HepG2 (cell line): ENCODE results near the gene RTKN2. TPM values are rescaled to one million over a fixed set of nuclear protein-coding genes. Genes with fewer than 3 reads are reported as not detected.

Experiments used
- ATAC-seq: fragments of 200-7000 bp; cut with Tn5 transposase; 3 replicates; pipeline ENCODE4 v1.9.1; 2020; ENCODE audit warnings: mild to moderate bottlenecking, moderate library complexity
- BruUV-seq: library from RNA; stranded (reverse); fragments of 400-500 nt; replicated peaks from 2 replicates; lab custom pipeline; 2021; lab: Mats Ljungman, UMichigan
- CTCF ChIA-PET: fragments of 300-600 bp; formaldehyde crosslinking; extraction: SDS; loops from one replicate; lab custom pipeline; 2021; ENCODE audit warnings: low total read pairs, inconsistent platforms, low intra/inter-chr PET ratio; lab: Yijun Ruan, JAX
- POLR2A ChIA-PET: fragments of 350-600 bp; sonication (Branson Sonifier 250); formaldehyde crosslinking; loops from one replicate; lab custom pipeline; 2020; ENCODE audit warnings: antibody characterized with exemption, inconsistent platforms; lab: Yijun Ruan, JAX
- DNase-seq: peaks from one replicate; pipeline ENCODE4 v3.0.0-alpha.2; 2015; ENCODE audit warnings: low spot score
- FAIRE-seq: peaks from 3 replicates; lab custom pipeline; 2011; peaks lifted over from hg19 to GRCh38; lab: Jason Lieb, UNC
- H2AFZ ChIP-seq: one replicate; pipeline ENCODE4 v1.6.1; 2011; ENCODE audit warnings: low read length, inconsistent platforms
- H3K27ac ChIP-seq: fragments of 300-600 bp; 3 replicates; pipeline ENCODE4 v1.8.0; 2011; ENCODE audit warnings: mixed run types, mild to moderate bottlenecking, mixed read lengths, low read length, inconsistent platforms; ENCODE audit not compliant: insufficient read depth; ENCODE audit errors: extremely low read length
- H3K27me3 ChIP-seq, 2 experiments: fragments of 200-600 bp in 1 of 2; 2 replicates in 1 of 2; 3 replicates in 1 of 2; pipeline versions ENCODE4 v1.6.0 to v1.8.0; 2011; ENCODE audit warnings: low read length in 2 of 2, mild to moderate bottlenecking in 2 of 2, moderate library complexity in 2 of 2, inconsistent platforms in 1 of 2; ENCODE audit not compliant: insufficient read depth in 2 of 2, control insufficient read depth in 1 of 2
- H3K36me3 ChIP-seq, 2 experiments: fragments of 200-600 bp in 1 of 2; replicated peaks in 1 of 2; 2 replicates in 1 of 2; 3 replicates in 1 of 2; pipeline versions ENCODE4 v1.5.1 to v1.8.0; 2011; ENCODE audit warnings: low read length in 2 of 2, inconsistent platforms in 1 of 2; ENCODE audit not compliant: insufficient read depth in 2 of 2, control insufficient read depth in 1 of 2
- H3K4me1 ChIP-seq: 2 replicates; pipeline ENCODE4 v1.5.1; 2012; ENCODE audit warnings: low read length, inconsistent platforms; ENCODE audit not compliant: insufficient read depth
- H3K4me2 ChIP-seq: 2 replicates; pipeline ENCODE4 v1.6.0; 2011; ENCODE audit warnings: low read depth, low read length, inconsistent platforms
- H3K4me3 ChIP-seq, 3 experiments: fragments of 200-600 bp in 1 of 3; sonication (generic), shearing (Covaris generic) in 1 of 3; replicated peaks in 1 of 3; 2 replicates each; pipeline ENCODE4 v1.5.1; 2011 to 2016; ENCODE audit warnings: low read length in 3 of 3, inconsistent platforms in 2 of 3, low read depth in 2 of 3, mild to moderate bottlenecking in 2 of 3, control low read depth in 1 of 3, mixed read lengths in 1 of 3; ENCODE audit not compliant: insufficient read depth in 1 of 3
- H3K79me2 ChIP-seq: one replicate; pipeline ENCODE4 v1.6.1; 2011; ENCODE audit warnings: low read length, inconsistent platforms; ENCODE audit not compliant: insufficient read depth
- H3K9ac ChIP-seq: 2 replicates; pipeline ENCODE4 v1.6.0; 2011; ENCODE audit warnings: mild to moderate bottlenecking, low read depth, low read length, inconsistent platforms; ENCODE audit not compliant: insufficient read depth
- H3K9me3 ChIP-seq: 2 replicates; pipeline ENCODE4 v1.5.1; 2012; ENCODE audit warnings: mild to moderate bottlenecking, low read length
- H4K20me1 ChIP-seq: 2 replicates; pipeline ENCODE4 v1.6.0; 2011; ENCODE audit warnings: inconsistent platforms, mild to moderate bottlenecking, low read length, moderate library complexity; ENCODE audit not compliant: insufficient read depth
- AKAP8 ChIP-seq: sonication (generic); formaldehyde crosslinking; IDR thresholded peaks from 2 replicates; pipeline ENCODE4 v1.5.1; 2020; ENCODE audit warnings: mild to moderate bottlenecking, missing genetic modification reagents
- FOSL1 ChIP-seq: sonication (generic); formaldehyde crosslinking; IDR thresholded peaks from 2 replicates; pipeline ENCODE4 v1.9.0; 2021; ENCODE audit warnings: missing genetic modification reagents, borderline replicate concordance
- JARID2 ChIP-seq: sonication (generic); formaldehyde crosslinking; IDR thresholded peaks from 2 replicates; pipeline ENCODE4 v1.8.1; 2023; ENCODE audit warnings: missing genetic modification reagents, inconsistent platforms; ENCODE audit not compliant: insufficient replicate concordance
- KDM3A ChIP-seq: IDR thresholded peaks from 2 replicates; pipeline ENCODE4 v1.6.1; 2018; ENCODE audit warnings: low read depth, missing compliant biosample characterization
- MAFK ChIP-seq, 2 experiments: IDR thresholded peaks in 1 of 2; conservative IDR thresholded peaks in 1 of 2; 2 replicates each; pipeline ENCODE4 v1.6.1; 2011; ENCODE audit warnings: improper control_type of control experiment in 2 of 2, low read length in 2 of 2
- ZFP36L2 ChIP-seq: sonication (generic); formaldehyde crosslinking; IDR thresholded peaks from 2 replicates; pipeline ENCODE4 v1.4.0; 2020; ENCODE audit warnings: missing genetic modification reagents
- ZNF263 ChIP-seq: sonication (generic); formaldehyde crosslinking; IDR thresholded peaks from 2 replicates; pipeline ENCODE4 v1.4.0; 2020; ENCODE audit warnings: missing genetic modification reagents
- ZNF343 ChIP-seq: sonication (generic); formaldehyde crosslinking; IDR thresholded peaks from 2 replicates; pipeline ENCODE4 v1.4.0; 2020; ENCODE audit warnings: mild to moderate bottlenecking, missing genetic modification reagents
- ZNF430 ChIP-seq: sonication (generic); formaldehyde crosslinking; IDR thresholded peaks from 2 replicates; pipeline ENCODE4 v1.9.0; 2021; ENCODE audit warnings: mild to moderate bottlenecking, missing genetic modification reagents
- WGBS: methylation state at CpG from one replicate; pipeline ENCODE4 v1.1.6; 2017; ENCODE audit warnings: low lambda C conversion rate; 5-methylcytosine and 5-hydroxymethylcytosine counted together
- in situ Hi-C: cut with HindIII; loops from 2 replicates; pipeline ENCODE4 v1.10.0; 2017; ENCODE audit warnings: low pct_unique_long_range_greater_than_20kb; ENCODE audit not compliant: extremely low pct_ligation_motif_present
- intact Hi-C: fragments of 100-400 bp; cut with micrococcal nuclease; formaldehyde crosslinking; loops from one replicate; pipeline ENCODE4 v1.10.0; 2022; ENCODE audit not compliant: unreplicated experiment
- polyA plus RNA-seq, 8 experiments: library from polyadenylated mRNA; depleted of rRNA in 3 of 8; stranded (reverse) in 7 of 8; unstranded in 1 of 8; fragments of >200 nt; fragmentation: Illumina TruSeq in 4 of 8; extraction: Trizol in 4 of 8; gene quantifications; 2 replicates each; pipeline versions ENCODE4 v1.2.1 to v1.2.3, GENCODE V29; 2011 to 2016; ENCODE audit warnings: low read depth in 4 of 8, missing spikeins in 1 of 8, mixed read lengths in 1 of 8; ENCODE audit not compliant: insufficient read depth in 1 of 8
- total RNA-seq, 5 experiments: library from RNA; depleted of rRNA; stranded (reverse); fragments of >200 nt; fragmentation: Illumina TruSeq; extraction: Trizol; gene quantifications; 2 replicates each; pipeline ENCODE4 v1.2.3, GENCODE V29; 2016; ENCODE audit warnings: low read depth in 1 of 5
- TF ChIP-seq, protein P1 (sequence below): sonication (generic); formaldehyde crosslinking; IDR thresholded peaks from 2 replicates; pipeline ENCODE4 v1.4.0; 2020; ENCODE audit warnings: missing genetic modification reagents
- TF ChIP-seq, protein P2 (sequence below): sonication (generic); formaldehyde crosslinking; IDR thresholded peaks from 2 replicates; pipeline ENCODE4 v1.4.0; 2020; ENCODE audit warnings: mild to moderate bottlenecking, missing genetic modification reagents, borderline replicate concordance
- TF ChIP-seq, protein P3 (sequence below): sonication (generic); formaldehyde crosslinking; IDR thresholded peaks from 2 replicates; pipeline ENCODE4 v1.4.0; 2020; ENCODE audit warnings: mild to moderate bottlenecking, missing genetic modification reagents
- TF ChIP-seq, protein P4 (sequence below), 2 experiments: sonication (generic) in 1 of 2; formaldehyde crosslinking in 1 of 2; IDR thresholded peaks; 2 replicates each; pipeline versions ENCODE4 v1.4.0 to v1.6.1; 2016 to 2020; ENCODE audit warnings: borderline replicate concordance in 1 of 2, low read depth in 1 of 2, mild to moderate bottlenecking in 1 of 2, missing genetic modification reagents in 1 of 2
- TF ChIP-seq, protein P5 (sequence below): sonication (generic); formaldehyde crosslinking; IDR thresholded peaks from 2 replicates; pipeline ENCODE4 v1.5.1; 2020; ENCODE audit warnings: missing genetic modification reagents, mild to moderate bottlenecking, borderline replicate concordance

Gene RTKN2
- total and polyA plus RNA-seq, 2 of the 13 experiments (the other 11 are each of a cell fraction or from before 2014, with no cell fraction given), result 2.2 to 7.0 TPM

DNA sequence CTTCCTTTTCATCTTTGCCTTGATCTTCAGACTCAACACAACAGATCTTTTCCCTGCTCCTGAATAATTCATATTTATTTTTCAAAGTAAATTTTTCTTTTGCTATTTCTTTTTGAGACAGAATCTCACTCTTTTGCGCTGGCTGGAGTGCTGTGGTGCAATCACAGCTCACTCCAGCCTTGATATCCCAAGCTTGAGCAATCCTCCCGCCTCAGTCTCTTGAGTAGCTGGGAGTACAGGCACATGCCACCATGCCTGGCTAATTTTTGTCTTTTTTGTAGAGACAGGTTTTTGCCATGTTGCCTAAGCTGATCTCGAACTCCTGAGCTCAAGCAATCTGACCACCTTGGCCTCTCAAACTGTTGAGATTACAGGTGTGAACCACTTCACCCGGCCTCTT lies 9.2 kb downstream of the RTKN2 start:
- H3K4me2 ChIP-seq, result no peak overlapping the region
- no peak overlapping the region for H3K4me3 ChIP-seq
- no peak for FAIRE-seq
- peaks cover 6% of the 10 kb centered on the region for H3K4me1 ChIP-seq
- peaks cover 11% of the 10 kb centered on the region for H3K79me2 ChIP-seq
- DNase-seq, result no peak
- intact Hi-C loops, result no loop called here
- ATAC-seq, result no peak
- ChIA-PET CTCF (no interaction called here), POLR2A (interaction anchor here (1.5 kb wide), 1 partner anchor 9 kb away, joined by 3 read pairs; the partner anchor contains the start of gene RTKN2)
- H4K20me1 ChIP-seq, result no peaks in the 10 kb centered on the region
- WGBS, result 89% methylated on average over 4 of the region's 4 CpGs
- no peak overlapping the region for H3K9ac ChIP-seq
- H2AFZ ChIP-seq, result no peak overlapping the region
- H3K27me3 ChIP-seq, result no peaks in the 10 kb centered on the region
- in situ Hi-C loops, result loop anchor here (10.0 to 25.0 kb wide), 2 partner anchors 355 to 553 kb away; partner anchors contain the start of genes ADO, ARID5B and EGR2
- peaks cover 0 to 2% of the 10 kb centered on the region in 2 experiments; a peak in 3 of 5 replicates for H3K36me3 ChIP-seq
- BruUV-seq, result no TSS peak
- H3K9me3 ChIP-seq, result no peaks in the 10 kb centered on the region
- no peak overlapping the region for H3K27ac ChIP-seq
- no peak for TF ChIP-seq ZNF343 (CRISPR knock-in tag)
- TF ChIP-seq, protein P1, sequence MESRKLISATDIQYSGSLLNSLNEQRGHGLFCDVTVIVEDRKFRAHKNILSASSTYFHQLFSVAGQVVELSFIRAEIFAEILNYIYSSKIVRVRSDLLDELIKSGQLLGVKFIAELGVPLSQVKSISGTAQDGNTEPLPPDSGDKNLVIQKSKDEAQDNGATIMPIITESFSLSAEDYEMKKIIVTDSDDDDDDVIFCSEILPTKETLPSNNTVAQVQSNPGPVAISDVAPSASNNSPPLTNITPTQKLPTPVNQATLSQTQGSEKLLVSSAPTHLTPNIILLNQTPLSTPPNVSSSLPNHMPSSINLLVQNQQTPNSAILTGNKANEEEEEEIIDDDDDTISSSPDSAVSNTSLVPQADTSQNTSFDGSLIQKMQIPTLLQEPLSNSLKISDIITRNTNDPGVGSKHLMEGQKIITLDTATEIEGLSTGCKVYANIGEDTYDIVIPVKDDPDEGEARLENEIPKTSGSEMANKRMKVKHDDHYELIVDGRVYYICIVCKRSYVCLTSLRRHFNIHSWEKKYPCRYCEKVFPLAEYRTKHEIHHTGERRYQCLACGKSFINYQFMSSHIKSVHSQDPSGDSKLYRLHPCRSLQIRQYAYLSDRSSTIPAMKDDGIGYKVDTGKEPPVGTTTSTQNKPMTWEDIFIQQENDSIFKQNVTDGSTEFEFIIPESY (CRISPR knock-in tag), result no peak
- no peak for TF ChIP-seq ZFP36L2 (CRISPR knock-in tag)
- TF ChIP-seq AKAP8, result no peak
- TF ChIP-seq, protein P2, sequence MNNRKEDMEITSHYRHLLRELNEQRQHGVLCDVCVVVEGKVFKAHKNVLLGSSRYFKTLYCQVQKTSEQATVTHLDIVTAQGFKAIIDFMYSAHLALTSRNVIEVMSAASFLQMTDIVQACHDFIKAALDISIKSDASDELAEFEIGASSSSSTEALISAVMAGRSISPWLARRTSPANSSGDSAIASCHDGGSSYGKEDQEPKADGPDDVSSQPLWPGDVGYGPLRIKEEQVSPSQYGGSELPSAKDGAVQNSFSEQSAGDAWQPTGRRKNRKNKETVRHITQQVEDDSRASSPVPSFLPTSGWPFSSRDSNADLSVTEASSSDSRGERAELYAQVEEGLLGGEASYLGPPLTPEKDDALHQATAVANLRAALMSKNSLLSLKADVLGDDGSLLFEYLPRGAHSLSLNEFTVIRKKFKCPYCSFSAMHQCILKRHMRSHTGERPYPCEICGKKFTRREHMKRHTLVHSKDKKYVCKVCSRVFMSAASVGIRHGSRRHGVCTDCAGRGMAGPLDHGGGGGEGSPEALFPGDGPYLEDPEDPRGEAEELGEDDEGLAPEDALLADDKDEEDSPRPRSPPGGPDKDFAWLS (CRISPR knock-in tag), result no peak
- TF ChIP-seq, protein P3, sequence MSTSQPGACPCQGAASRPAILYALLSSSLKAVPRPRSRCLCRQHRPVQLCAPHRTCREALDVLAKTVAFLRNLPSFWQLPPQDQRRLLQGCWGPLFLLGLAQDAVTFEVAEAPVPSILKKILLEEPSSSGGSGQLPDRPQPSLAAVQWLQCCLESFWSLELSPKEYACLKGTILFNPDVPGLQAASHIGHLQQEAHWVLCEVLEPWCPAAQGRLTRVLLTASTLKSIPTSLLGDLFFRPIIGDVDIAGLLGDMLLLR (CRISPR knock-in tag), result no peak
- TF ChIP-seq, protein P4, sequence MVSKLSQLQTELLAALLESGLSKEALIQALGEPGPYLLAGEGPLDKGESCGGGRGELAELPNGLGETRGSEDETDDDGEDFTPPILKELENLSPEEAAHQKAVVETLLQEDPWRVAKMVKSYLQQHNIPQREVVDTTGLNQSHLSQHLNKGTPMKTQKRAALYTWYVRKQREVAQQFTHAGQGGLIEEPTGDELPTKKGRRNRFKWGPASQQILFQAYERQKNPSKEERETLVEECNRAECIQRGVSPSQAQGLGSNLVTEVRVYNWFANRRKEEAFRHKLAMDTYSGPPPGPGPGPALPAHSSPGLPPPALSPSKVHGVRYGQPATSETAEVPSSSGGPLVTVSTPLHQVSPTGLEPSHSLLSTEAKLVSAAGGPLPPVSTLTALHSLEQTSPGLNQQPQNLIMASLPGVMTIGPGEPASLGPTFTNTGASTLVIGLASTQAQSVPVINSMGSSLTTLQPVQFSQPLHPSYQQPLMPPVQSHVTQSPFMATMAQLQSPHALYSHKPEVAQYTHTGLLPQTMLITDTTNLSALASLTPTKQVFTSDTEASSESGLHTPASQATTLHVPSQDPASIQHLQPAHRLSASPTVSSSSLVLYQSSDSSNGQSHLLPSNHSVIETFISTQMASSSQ (IDR thresholded peaks at IDR 0.05; ENCODE audit: low read depth), result no peak
- TF ChIP-seq, protein P4 (CRISPR knock-in tag; IDR thresholded peaks at IDR 0.05; ENCODE audit: borderline replicate concordance), result no peak
- no peak for TF ChIP-seq ZNF263 (CRISPR knock-in tag)
- TF ChIP-seq, protein P5, sequence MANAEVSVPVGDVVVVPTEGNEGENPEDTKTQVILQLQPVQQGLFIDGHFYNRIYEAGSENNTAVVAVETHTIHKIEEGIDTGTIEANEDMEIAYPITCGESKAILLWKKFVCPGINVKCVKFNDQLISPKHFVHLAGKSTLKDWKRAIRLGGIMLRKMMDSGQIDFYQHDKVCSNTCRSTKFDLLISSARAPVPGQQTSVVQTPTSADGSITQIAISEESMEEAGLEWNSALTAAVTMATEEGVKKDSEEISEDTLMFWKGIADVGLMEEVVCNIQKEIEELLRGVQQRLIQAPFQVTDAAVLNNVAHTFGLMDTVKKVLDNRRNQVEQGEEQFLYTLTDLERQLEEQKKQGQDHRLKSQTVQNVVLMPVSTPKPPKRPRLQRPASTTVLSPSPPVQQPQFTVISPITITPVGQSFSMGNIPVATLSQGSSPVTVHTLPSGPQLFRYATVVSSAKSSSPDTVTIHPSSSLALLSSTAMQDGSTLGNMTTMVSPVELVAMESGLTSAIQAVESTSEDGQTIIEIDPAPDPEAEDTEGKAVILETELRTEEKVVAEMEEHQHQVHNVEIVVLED (CRISPR knock-in tag), result no peak
- no peak for TF ChIP-seq JARID2 (CRISPR knock-in tag)
- no peak for TF ChIP-seq FOSL1 (CRISPR knock-in tag)
- no peak for TF ChIP-seq MAFK (conservative IDR thresholded peaks at IDR 0.05 in 1 of 2, IDR thresholded peaks at IDR 0.05 in 1 of 2; ENCODE audit: low read length in 2 of 2)
- TF ChIP-seq KDM3A (CRISPR knock-in tag), result no peak
- TF ChIP-seq ZNF430 (CRISPR knock-in tag), result no peak
